CD4-positive, alpha-beta T cell (primary cell): ENCODE results near the gene HTT-AS. TPM values are rescaled to one million over a fixed set of nuclear protein-coding genes. Genes with fewer than 3 reads are reported as not detected.

ENCODE experiments used
- ATAC-seq: fragments of 200-7000 bp; cut with Tn5 transposase; one replicate; pipeline ENCODE4 v1.10.0; 2022; ENCODE audit warnings: mild to moderate bottlenecking; ENCODE audit not compliant: poor library complexity
- CTCF ChIA-PET: fragments of 350-600 bp; sonication (Branson Sonifier 250); formaldehyde crosslinking; loops from one replicate; lab custom pipeline; 2021; ENCODE audit warnings: antibody characterized with exemption, inconsistent platforms; lab: Charles Lee
- POLR2A ChIA-PET: fragments of 350-600 bp; sonication (Branson Sonifier 250); formaldehyde crosslinking; loops from one replicate; lab custom pipeline; 2021; ENCODE audit warnings: antibody characterized with exemption, inconsistent platforms; lab: Charles Lee
- DNase-seq, 14 experiments: peaks; one replicate each; pipeline ENCODE4 v3.0.0-alpha.2; 2013 to 2020; ENCODE audit warnings: mixed read lengths in 2 of 14
- H3K27ac ChIP-seq, 2 donors: one replicate each; pipeline versions ENCODE4 v1.5.1 to v1.7.0; 2013; ENCODE audit warnings: low read length in 2 of 2, low read depth in 1 of 2, mild to moderate bottlenecking in 1 of 2
- H3K27me3 ChIP-seq, 2 experiments: 1 replicate in 1 of 2; 2 replicates in 1 of 2; pipeline versions ENCODE4 v1.6.1 to v1.7.0; 2013; ENCODE audit warnings: low read length in 2 of 2, control low read depth in 1 of 2, mild to moderate bottlenecking in 1 of 2, moderate library complexity in 1 of 2; ENCODE audit not compliant: insufficient read depth in 2 of 2, control insufficient read depth in 1 of 2
- H3K36me3 ChIP-seq: one replicate; pipeline ENCODE4 v1.6.1; 2013; ENCODE audit warnings: low read length, control low read depth; ENCODE audit not compliant: insufficient read depth
- H3K4me1 ChIP-seq: one replicate; pipeline ENCODE4 v1.6.1; 2013; ENCODE audit warnings: low read length, control low read depth; ENCODE audit not compliant: insufficient read depth
- H3K4me3 ChIP-seq: one replicate; pipeline ENCODE4 v1.5.1; 2013; ENCODE audit warnings: mild to moderate bottlenecking, low read length, moderate library complexity
- H3K9me3 ChIP-seq, 2 experiments: 1 replicate in 1 of 2; 2 replicates in 1 of 2; pipeline versions ENCODE4 v1.6.1 to v1.7.0; 2013; ENCODE audit warnings: low read length in 2 of 2, mild to moderate bottlenecking in 2 of 2, control low read depth in 1 of 2, moderate library complexity in 1 of 2; ENCODE audit not compliant: control insufficient read depth in 1 of 2, insufficient read depth in 1 of 2
- H3K27ac Mint-ChIP-seq: one replicate; pipeline ENCODE4 v1.8.0; 2020; ENCODE audit warnings: mixed read lengths
- H3K27me3 Mint-ChIP-seq: one replicate; pipeline ENCODE4 v1.8.0; 2021; ENCODE audit warnings: mixed read lengths
- H3K36me3 Mint-ChIP-seq: one replicate; pipeline ENCODE4 v1.8.0; 2021; ENCODE audit warnings: low read depth, mixed read lengths
- H3K4me1 Mint-ChIP-seq: one replicate; pipeline ENCODE4 v1.8.0; 2021; ENCODE audit warnings: low read depth, mixed read lengths
- H3K4me3 Mint-ChIP-seq: one replicate; pipeline ENCODE4 v1.8.0; 2020; ENCODE audit warnings: mild to moderate bottlenecking, mixed read lengths
- H3K9me3 Mint-ChIP-seq: one replicate; pipeline ENCODE4 v1.8.0; 2020; ENCODE audit warnings: mixed read lengths
- intact Hi-C, 2 experiments: fragments of 100-400 bp; cut with DNase I in 1 of 2; cut with micrococcal nuclease in 1 of 2; formaldehyde crosslinking; loops; one replicate each; pipeline versions ENCODE4 v1.15.1 to v1.9.0; 2023 to 2025; cut with DNase I, micrococcal nuclease
- total RNA-seq, 174 experiments: library from RNA in 2 of 174; stranded (reverse) in 2 of 174; gene quantifications; one replicate each; pipeline ENCODE4 v1.2.3 and lab custom pipeline; 2021 to 2026
- TF ChIP-seq, protein P1 (sequence below): fragments of 200-600 bp; IDR thresholded peaks from one replicate; pipeline ENCODE4 v1.8.0; 2022; ENCODE audit warnings: antibody characterized with exemption, mild to moderate bottlenecking

HTT-AS gene
- total RNA-seq, 2 experiments from 2014 or later = not detected

DNA sequence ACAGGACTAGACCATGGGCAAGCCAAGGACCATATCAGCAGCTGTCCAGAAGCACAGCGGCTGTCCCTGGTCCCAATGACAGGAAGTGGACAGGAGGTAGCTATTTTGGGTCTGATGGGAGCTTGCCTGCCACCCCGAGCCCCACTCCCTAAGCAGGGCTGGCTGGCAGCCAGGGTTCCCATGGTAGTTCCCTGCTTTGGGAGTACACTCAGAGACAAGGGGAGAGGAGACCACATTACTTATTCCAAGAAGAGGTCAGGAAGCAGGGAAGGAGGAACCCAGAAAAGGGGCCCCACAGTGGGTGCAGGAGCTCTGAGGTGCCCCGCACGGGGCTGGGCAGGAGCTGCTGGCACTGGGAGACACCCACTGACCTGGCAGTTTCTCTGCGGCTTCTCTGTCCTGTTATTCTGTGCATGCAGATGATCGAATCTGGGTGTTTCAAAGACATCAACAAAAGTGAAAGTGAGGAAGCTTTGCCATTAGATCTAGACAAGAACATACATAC lies 36.3 kb downstream of the HTT-AS start:
- no peak overlapping the region for H3K27ac ChIP-seq
- Mint-ChIP-seq H3K4me3 (peak overlapping the region; percentile 75), H3K4me1 (peaks cover 30% of the 10 kb centered on the region), H3K27ac (no peak overlapping the region), H3K9me3 (no peaks in the 10 kb centered on the region), H3K27me3 (peaks cover 12% of the 10 kb centered on the region), H3K36me3 (no peaks in the 10 kb centered on the region)
- POLR2A ChIA-PET = interaction anchor here (0.6 to 1.4 kb wide), 3 partner anchors 60 to 1907 kb away, joined by 3 to 5 read pairs (median 4); partner anchors contain the start of genes GRK4 and NOP14
- DNase-seq (peak in 4 of 14 experiments; percentile 14 to 31 (median 26)), ATAC-seq (no peak)
- no peaks in the 10 kb centered on the region for H3K27me3 ChIP-seq
- CTCF ChIA-PET = interaction anchor here (1.3 kb wide), 1 partner anchor 9 kb away, joined by 5 read pairs; no protein-coding TSS in a partner anchor
- no peaks in the 10 kb centered on the region for H3K9me3 ChIP-seq
- peaks cover 46% of the 10 kb centered on the region for H3K4me1 ChIP-seq
- no peaks in the 10 kb centered on the region for H3K36me3 ChIP-seq
- TF ChIP-seq, protein P1, sequence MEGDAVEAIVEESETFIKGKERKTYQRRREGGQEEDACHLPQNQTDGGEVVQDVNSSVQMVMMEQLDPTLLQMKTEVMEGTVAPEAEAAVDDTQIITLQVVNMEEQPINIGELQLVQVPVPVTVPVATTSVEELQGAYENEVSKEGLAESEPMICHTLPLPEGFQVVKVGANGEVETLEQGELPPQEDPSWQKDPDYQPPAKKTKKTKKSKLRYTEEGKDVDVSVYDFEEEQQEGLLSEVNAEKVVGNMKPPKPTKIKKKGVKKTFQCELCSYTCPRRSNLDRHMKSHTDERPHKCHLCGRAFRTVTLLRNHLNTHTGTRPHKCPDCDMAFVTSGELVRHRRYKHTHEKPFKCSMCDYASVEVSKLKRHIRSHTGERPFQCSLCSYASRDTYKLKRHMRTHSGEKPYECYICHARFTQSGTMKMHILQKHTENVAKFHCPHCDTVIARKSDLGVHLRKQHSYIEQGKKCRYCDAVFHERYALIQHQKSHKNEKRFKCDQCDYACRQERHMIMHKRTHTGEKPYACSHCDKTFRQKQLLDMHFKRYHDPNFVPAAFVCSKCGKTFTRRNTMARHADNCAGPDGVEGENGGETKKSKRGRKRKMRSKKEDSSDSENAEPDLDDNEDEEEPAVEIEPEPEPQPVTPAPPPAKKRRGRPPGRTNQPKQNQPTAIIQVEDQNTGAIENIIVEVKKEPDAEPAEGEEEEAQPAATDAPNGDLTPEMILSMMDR = no peak
- H3K4me3 ChIP-seq = peak overlapping the region; percentile 32
- intact Hi-C loops = loop anchor here (1.0 to 5.0 kb wide), 5 partner anchors 60 to 278 kb away; partner anchors contain the start of genes GRK4 (in 2 of the 2) and NOP14 (in 2 of the 2)

DNA sequence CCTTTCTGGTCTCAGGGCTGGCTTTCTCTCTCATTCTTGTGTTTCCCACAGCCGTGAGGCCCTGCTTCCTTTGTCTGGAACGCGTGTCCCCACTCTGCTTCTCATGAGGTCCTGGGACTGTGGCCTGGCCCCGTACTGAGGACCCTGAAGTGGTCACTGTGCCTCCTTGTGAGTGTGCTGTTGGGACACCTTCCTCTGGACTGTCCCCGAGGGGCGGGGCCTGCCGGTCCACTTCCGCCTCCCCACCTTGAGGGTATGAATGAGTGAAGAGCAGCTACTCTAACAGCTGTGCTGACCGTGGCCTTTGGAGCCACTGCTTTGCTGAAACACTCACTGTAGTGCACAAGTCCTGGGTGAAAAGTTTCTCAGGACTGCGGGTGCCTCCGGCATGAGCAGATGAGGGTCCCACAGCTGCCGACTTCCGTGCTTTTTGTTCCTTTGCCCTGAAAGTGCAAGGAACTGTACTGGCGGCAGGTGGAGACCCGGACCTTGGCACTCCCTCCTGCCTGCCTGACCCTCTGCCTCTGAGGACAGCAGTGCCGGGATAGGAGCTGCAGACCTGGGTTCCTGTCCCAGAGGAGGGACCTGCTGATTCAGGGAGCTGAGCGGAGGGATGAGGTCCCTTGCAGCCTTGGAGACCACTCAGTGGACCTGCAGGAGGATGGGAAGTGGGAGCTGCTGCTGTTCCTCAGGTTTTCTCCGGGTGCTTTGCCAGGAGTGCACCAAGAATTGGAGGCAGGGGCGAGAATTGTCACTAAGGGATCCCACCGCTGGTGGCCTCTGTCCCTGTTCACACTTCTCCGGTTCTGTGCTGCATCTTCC lies 38.0 kb downstream of the HTT-AS start:
- no peaks in the 10 kb centered on the region for H3K36me3 ChIP-seq
- ATAC-seq (no peak), DNase-seq (no peak)
- no peaks in the 10 kb centered on the region for H3K9me3 Mint-ChIP-seq
- peaks cover 18% of the 10 kb centered on the region for H3K4me1 Mint-ChIP-seq
- H3K27me3 ChIP-seq = no peaks in the 10 kb centered on the region
- H3K4me3 ChIP-seq = no peak overlapping the region
- ChIA-PET CTCF (interaction anchor here (1.2 kb wide), 1 partner anchor 11 kb away, joined by 3 read pairs; no protein-coding TSS in a partner anchor), POLR2A (no interaction called here)
- no peaks in the 10 kb centered on the region for H3K36me3 Mint-ChIP-seq
- H3K27ac Mint-ChIP-seq = no peak overlapping the region
- peaks cover 29% of the 10 kb centered on the region for H3K4me1 ChIP-seq
- no peak overlapping the region for H3K4me3 Mint-ChIP-seq
- intact Hi-C loops = loop anchor here (5.0 kb wide), 2 partner anchors 59 to 74 kb away; partner anchors contain the start of genes GRK4 (in 2 of the 2) and NOP14 (in 2 of the 2)
- H3K27ac ChIP-seq = no peak overlapping the region
- H3K27me3 Mint-ChIP-seq = peaks cover 12% of the 10 kb centered on the region
- H3K9me3 ChIP-seq = no peaks in the 10 kb centered on the region
- TF ChIP-seq, protein P1 = no peak

DNA sequence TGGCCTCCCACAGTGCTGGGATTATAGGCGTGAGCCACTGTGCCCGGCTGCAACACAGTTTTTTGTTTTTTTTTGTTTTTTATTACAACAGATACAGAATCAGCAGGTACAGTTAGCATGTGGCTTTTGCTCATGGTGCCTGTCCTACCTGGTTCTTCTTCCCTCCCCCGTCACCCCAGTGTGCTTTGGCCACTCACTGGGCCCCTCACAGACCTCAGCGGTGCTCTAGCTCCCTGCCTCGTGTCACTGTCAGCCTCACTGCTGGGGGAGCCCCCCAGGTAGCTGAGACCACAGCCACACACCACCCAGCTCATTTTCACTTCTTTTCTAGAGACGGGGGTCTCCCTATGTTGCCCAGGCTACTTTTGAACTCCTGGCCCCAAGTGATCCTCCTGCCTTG lies 38.7 kb downstream of the HTT-AS start:
- no peak overlapping the region for H3K4me3 Mint-ChIP-seq
- ChIA-PET POLR2A (no interaction called here), CTCF (no interaction called here)
- Histone ChIP-seq H3K36me3 (no peaks in the 10 kb centered on the region), H3K27ac (no peak overlapping the region), H3K4me1 (peaks cover 22% of the 10 kb centered on the region), H3K9me3 (no peaks in the 10 kb centered on the region), H3K4me3 (no peak overlapping the region), H3K27me3 (no peaks in the 10 kb centered on the region)
- no peaks in the 10 kb centered on the region for H3K36me3 Mint-ChIP-seq
- no peaks in the 10 kb centered on the region for H3K9me3 Mint-ChIP-seq
- intact Hi-C loops = loop anchor here (5.0 kb wide), 2 partner anchors 58 to 73 kb away; partner anchors contain the start of genes GRK4 (in 2 of the 2) and NOP14 (in 2 of the 2)
- peaks cover 12% of the 10 kb centered on the region for H3K27me3 Mint-ChIP-seq
- peaks cover 16% of the 10 kb centered on the region for H3K4me1 Mint-ChIP-seq
- ATAC-seq (no peak), DNase-seq (no peak)
- TF ChIP-seq, protein P1 = no peak
- no peak overlapping the region for H3K27ac Mint-ChIP-seq
